Measurements from ENCODE around the gene B3GNT5.

DNA sequence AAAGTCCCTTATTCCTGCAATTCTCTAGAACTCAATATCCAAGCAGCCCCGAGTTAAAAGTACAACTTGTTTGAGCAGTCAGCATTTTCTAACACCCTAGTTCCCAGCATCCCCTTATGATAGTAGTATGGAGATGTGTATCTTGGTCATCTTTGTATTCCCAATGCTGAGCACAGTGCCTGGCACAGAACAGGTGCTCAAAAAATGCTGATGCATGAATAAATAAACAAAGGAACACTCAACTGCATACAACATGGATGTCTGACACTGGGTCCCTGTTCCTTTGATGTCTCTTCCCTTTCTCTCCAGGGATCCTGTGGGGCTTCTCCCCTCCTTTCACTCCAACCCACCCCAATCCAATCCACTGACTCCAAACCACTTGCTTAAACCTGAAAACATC lies 23.9 kb upstream of the B3GNT5 start:
- TF ChIP-seq CTCF (IDR thresholded peaks at IDR 0.05) (no peak), POLR2AphosphoS5 (IDR thresholded peaks at IDR 0.05; ENCODE audit: insufficient read depth in 1 of 2, low read depth in 1 of 2) (no peak), POLR2A (IDR thresholded peaks at IDR 0.05) (no peak)
